ENCODE results near the gene SMOC1.

Gene SMOC1

DNA sequence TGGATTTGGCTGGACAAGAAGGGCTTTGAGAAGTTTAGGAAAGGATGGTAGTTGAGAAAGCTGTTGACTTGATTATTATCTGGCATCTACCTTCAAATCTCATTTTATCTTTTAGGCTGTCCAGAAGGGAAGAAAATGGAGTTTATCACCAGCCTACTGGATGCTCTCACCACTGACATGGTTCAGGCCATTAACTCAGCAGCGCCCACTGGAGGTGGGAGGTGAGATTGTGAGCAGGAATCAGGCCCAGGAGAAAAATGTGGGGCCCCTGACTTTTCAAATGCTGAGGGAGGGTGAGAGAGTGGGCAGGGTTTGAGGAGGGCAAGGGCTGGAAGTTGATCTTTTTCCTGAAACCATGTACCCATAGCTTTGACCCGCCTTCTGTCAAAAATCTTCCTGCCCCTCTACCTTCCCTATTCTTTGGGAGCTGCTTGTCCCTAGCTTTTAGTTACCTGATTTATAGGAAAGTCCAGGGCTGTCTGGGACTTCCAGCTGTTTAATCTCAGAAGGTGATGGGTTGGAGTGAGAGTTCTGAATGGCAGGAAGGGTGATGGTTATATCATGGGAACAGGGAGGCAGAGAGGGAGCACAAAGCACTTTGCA is 134.2 kb downstream of the SMOC1 start:
- DNase-seq, result peak; percentile 62

DNA sequence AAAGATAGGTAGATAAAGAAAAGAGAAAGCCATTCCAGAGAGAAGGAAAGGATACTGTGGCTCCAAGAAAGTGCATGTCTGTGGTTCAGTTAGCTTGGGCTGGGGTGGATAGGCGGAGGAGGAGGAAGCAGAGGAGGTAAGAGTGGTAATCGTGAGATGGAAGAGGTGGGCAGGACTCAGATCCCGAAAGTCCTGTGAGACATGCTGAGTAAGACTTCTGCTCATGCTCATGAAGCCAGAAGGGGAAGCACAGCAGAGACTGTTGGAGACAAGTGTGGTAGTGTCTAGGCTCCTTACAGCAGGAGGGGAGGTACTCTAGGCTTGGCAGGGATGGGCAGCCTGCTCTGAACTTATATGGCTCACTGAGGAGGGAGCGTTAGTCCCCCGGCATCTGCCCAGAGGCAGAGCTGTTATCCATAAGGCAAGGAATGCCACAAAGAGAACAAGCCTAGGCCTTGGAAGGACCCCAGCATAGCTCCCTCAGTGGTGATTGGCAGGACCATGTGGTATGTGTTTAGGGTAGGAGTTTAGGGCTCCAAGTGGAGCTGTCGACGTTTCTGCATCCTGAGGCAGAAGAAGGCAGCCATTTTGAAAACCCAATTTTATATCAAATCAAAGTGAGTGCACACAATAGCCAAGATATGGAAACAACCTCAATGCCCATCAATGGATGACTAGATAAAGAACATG is 135.3 kb downstream of the SMOC1 start:
- DNase-seq, result no peak

- no peak for DNase-seq
These were observed 139.0 kb downstream of the SMOC1 start for GRCh38 chr14:70018230-70018629.

DNA sequence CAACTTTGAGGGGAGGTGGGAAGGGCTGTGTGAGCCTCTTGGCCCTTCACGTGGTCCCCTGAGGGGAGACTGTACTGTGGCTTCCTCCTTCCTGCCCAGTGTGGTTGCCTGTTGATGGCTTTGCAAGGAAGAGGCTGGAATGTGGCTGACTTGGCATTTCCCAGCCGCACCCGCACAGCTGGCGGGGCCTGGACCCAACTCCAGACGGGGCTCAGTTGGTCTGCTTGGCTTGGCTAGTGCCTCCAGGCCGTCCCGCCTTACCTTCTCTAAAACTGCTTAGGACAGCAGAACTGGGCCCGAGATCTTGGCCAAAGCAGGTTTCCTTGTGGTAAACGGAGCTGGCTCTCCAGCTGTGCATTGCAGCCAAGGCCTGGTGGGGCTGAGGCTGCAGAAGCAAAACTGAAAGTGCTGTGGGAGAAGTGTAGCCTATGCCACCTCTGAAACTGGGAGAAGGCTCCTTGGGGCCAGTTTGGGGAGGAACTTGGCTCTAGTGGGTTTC is 139.5 kb downstream of the SMOC1 start:
- DNase-seq, result no peak

DNA sequence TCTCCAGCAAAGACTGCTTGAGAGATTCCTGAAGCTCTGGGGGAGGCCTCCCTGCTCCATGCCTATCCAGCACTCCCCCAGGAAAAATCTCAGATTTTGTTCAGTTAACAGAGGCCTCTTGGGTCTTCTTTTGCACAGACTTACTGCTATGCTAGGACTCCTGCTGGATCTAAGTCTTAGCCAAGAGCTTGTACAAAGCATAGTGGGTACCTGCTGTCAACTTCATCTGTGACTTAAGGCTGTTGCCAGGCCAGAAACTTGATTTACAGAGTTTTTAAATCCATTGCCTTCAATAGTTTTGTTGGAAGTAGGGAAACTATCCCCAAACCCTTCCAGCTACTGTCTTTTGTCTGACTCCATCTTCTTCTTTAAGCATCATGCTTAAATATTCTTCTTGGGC is 140.5 kb downstream of the SMOC1 start:
- no peak for DNase-seq

- DNase-seq, result no peak
These were observed 141.3 kb downstream of the SMOC1 start for GRCh38 chr14:70020352-70021170.

GRCh38 chr14:70021548-70022220 is 142.5 kb downstream of the SMOC1 start:
- no peak for DNase-seq

DNA sequence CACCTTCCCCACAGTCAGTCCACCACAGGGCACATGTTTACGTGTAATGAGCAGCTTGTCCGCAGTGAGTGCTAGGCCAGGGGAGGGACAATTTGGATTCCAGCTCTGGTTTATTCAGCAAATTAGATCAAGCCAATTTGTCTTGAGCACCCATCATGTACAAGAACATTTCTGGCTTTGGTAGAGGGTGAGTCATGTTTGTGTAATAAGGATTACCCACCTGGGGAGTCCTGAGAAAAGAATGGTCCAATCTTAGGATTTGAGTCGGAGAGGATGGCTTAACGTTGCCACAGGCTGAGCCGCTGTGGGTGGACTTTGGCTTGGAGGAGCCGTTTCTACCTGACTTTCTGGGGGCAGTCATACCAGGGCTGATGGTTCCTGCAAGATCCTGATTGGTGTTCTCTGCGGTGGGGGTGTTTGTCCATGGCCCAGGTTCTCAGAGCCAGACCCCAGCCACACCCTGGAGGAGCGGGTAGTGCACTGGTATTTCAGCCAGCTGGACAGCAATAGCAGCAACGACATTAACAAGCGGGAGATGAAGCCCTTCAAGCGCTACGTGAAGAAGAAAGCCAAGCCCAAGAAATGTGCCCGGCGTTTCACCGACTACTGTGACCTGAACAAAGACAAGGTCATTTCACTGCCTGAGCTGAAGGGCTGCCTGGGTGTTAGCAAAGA is 143.7 kb downstream of the SMOC1 start:
- no peak for DNase-seq

DNA sequence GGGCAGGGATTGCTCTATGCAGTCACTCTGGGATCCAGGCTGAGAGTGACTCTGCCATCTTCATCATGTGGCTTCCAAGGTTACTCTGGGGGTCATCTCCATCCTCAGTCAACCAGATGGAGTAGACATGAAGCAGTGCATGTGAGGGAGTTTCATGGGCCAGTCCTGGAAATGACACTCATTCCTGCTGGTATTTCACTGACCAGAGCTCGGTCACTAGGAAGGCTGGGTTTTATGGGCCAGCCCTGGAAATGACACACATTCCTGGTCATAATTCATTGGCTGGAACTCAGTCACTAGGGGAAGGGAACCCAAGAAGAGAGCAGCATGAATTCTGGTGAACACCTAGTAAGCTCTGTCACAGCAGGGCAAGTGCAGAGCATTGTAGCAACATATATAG is 144.7 kb downstream of the SMOC1 start:
- DNase-seq, result no peak

DNA sequence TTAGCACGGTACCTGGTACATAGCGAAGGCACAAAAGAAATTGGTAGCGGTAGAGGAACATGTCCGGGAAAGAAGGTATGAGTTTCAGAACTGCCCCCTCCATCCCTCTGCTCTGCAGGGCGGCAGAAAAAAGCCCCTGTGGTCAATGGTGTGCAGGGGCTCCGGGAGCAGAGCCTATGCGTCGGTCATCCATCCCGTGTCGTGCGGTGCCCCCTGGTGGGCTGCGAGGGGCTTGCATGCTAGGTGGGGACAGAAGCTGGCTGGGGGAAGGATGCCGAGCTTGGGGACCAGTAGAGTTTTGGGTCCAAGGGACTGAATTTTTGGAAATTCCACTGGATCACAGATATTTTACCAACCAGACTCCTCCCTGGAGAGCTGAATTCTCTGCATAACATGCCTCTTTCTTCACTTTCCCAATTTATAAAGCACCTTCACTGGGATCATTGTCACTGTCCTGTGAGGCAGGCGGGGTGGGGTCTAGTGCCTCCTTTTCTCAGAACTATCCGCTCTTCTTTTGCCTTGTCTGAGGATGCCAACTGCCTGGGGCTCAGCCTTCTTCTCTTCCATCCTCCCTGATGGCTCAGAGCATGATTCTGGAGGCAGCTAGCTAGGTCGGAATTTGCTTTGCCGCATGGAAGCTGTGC is 148.7 kb downstream of the SMOC1 start:
- peak; percentile 80 for DNase-seq

DNA sequence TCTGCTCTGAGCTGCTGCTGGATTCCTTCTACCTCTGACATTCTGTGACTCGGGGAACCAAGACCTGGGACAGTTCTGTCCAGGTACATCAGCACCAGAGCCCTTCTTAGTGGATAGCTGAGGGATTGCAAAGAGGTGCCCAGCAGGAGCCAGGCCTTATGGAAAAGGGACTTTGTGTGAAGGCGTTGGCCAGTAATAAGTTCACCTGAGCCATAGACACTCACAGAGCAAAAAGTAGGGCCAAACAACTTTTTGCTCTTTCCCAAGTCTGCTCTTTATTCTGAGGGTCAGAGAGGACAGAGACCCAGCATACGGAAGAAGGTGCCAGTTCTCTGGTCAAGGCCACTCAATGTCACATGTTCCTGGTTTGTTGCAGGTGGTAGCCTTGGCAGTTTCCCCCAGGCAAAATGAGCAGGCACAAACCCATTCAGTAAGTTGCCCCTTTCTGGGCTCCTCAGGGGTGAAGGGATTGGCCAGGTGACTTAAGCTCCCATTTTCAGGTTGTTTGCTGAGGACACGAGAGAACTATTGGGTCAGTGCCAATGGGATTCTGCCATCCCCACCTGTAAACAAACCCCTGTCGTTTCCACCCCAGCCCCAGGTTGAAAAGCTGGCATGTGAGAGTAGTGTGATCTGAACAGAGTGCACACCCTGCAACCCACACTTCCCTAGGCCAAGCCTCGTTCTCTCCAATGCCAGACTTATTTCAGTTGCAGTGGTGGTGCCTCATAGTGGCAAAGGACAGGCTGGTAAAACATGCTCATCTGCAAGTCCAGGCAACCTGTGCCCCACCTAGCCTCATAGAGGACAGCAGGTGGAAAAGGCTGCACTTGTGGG is 150.3 kb downstream of the SMOC1 start:
- no peak for DNase-seq

DNA sequence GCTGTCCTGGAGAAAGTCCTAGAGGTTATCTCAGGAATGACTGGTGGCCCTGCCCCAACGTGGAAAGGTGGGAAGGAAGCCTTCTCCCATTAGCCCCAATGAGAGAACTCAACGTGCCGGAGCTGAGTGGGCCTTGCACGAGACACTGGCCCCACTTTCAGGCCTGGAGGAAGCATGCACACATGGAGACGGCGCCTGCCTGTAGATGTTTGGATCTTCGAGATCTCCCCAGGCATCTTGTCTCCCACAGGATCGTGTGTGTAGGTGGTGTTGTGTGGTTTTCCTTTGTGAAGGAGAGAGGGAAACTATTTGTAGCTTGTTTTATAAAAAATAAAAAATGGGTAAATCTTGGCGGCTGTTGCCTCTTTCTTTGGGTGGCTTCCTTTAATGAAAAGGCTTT is 152.8 kb downstream of the SMOC1 start:
- no peak for DNase-seq

- no peak for DNase-seq
These were observed 153.2 kb downstream of the SMOC1 start for GRCh38 chr14:70032447-70032846.

GRCh38 chr14:70033116-70033515 is 153.9 kb downstream of the SMOC1 start:
- no peak for DNase-seq

DNA sequence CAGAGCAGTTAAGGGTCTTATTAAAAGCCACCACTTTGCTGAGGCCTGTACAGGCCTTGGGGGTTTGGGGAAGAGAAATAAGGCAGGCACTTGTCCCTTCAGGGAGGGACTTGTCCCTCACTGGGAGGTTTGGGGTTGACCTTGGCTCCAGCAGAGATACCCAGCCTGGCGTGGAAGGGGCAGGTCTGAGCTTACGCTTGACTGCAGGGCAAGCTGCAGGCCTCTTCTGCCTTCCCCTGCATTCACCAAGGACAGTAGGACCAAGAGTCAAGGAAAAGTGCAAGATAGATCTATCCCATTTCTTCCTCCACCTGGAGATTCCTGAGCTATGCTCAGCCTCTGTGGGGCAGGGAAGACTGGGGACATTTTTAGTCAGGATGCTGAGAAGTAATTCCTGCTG is 154.3 kb downstream of the SMOC1 start:
- no peak for DNase-seq

GRCh38 chr14:70034257-70034656 is 155.0 kb downstream of the SMOC1 start:
- DNase-seq, result no peak

DNA sequence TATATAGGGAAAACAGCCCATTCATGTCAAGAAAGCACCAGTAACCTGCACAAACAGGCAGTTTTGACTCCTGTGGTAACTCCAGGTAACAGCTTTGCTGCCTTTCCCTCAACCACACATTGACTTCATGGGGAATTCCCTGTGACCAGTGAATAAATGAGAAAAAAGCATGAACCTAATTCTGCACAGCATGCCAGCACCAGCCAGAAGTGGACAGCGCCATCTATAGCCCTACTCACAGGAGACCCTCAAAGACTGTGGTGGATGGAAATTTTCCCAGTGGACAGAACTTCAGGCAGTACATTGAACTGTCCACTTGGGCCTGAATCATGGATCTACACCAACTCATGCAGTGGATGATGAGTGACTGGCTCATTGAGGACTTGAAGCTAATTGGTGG is 157.4 kb downstream of the SMOC1 start:
- DNase-seq, result no peak

DNA sequence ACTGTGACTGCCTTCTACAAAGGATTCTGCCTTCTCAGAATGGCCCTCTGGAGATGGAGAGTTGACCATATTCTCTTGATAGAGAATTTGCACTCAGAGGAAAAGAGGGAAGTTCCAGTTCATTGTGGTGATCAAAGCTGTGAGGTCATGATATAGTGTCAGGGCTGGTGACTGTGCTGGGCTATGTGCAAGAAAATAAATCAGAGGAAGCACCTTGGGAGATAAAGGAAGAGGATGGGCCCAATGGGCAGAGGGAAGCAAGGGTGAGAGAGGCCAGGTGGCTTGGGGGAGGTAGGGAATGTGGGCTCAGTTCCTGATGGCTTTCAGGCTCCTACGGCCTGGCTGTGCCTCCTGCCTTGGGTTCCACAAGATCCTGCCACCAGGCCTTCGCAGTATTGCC is 163.8 kb downstream of the SMOC1 start:
- DNase-seq, result no peak

GRCh38 chr14:70045310-70045709 is 166.1 kb downstream of the SMOC1 start:
- DNase-seq, result no peak

DNA sequence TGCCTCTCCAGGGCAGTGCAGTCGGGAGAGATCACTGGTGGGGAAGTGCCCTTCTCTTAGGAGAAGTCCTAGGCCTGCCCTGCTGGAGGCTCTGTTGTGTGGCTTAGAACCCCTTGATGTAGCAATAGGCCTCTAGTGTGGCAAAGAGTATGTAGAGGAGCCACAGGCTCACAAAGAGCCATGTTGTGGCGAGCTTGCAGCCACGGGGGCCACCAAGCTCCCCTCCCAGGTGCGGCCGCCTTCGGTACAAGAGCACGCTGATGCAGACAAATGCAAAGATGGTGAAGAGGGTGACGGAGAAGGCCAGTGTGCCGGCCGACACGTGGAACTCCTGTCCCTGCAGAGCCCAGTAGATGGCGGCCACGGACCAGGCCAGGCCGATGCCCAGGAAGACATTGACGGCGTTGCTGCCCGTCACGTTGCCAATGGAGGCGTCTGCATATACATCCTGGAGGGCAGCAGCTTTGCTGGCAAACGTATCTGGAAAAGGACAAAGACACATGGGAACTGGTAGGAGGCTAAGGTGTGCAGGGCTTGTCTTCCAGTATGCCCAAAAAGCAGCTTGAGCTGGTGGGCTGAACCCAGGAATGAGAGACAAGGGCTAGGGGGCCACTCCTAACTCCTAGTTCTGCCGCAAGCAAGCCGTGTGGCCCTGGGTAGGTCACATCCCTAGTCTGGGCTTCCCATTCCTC is 166.8 kb downstream of the SMOC1 start:
- peak; percentile 39 for DNase-seq

All from stimulated activated CD4-positive, alpha-beta T cell treated with anti-CD3 and anti-CD28 coated beads, Interleukin-15, amount 100 ng/mL, for 24 hours (primary cell).